Measurements from ENCODE around the gene CST11.

GRCh38 chr20:23415959-23416583, 36.6 kb downstream of the CST11 start:
- TF ChIP-seq CTCF (IDR thresholded peaks at IDR 0.05; ENCODE audit: low read depth, low read length) (no peak), POLR2A (IDR thresholded peaks at IDR 0.05; ENCODE audit: extremely low read depth, insufficient read length) (no peak), MAX (IDR thresholded peaks at IDR 0.05; ENCODE audit: low read depth, low read length) (no peak)
